Colonic mucosa (tissue), 4 donors: ENCODE data around the gene RTN4R. TPM values are rescaled to one million over a fixed set of nuclear protein-coding genes. Genes with fewer than 3 reads are reported as not detected.

Experiments used
- DNase-seq: peaks from one replicate; pipeline ENCODE4 v3.0.0-alpha.2; 2020
- H3K27ac ChIP-seq: fragments of 200-600 bp; one replicate; pipeline ENCODE4 v1.8.0; 2021
- H3K27me3 ChIP-seq: fragments of 200-600 bp; one replicate; pipeline ENCODE4 v1.8.0; 2021
- H3K36me3 ChIP-seq: fragments of 200-600 bp; one replicate; pipeline ENCODE4 v1.8.0; 2021
- H3K4me1 ChIP-seq: fragments of 200-600 bp; one replicate; pipeline ENCODE4 v1.8.0; 2021; ENCODE audit warnings: mild to moderate bottlenecking
- H3K4me3 ChIP-seq: fragments of 200-600 bp; one replicate; pipeline ENCODE4 v1.8.0; 2021
- H3K9ac ChIP-seq, 2 donors: one replicate each; pipeline ENCODE4 v1.7.0; 2013; ENCODE audit warnings: control low read depth in 2 of 2, low read depth in 2 of 2, low read length in 2 of 2
- H3K9me3 ChIP-seq: fragments of 200-600 bp; one replicate; pipeline ENCODE4 v1.8.0; 2021
- intact Hi-C: fragments of 100-400 bp; cut with DNase I; formaldehyde crosslinking; loops from one replicate; pipeline ENCODE4 v1.14.1; 2022
- total RNA-seq, 2 donors: library from RNA; stranded (reverse); fragmentation: NEBNext Ultra II Directional in 1 of 2; extraction: Animal tissue kit (Norgen Biotek cat#: 25700) in 1 of 2; gene quantifications; one replicate each; pipeline ENCODE4 v1.2.1, GENCODE V29; 2021
- TF ChIP-seq, protein P1 (sequence below): fragments of 200-600 bp; IDR thresholded peaks from one replicate; pipeline ENCODE4 v1.8.0; 2022; ENCODE audit warnings: antibody characterized with exemption, mild to moderate bottlenecking
- donor health status: healthy.
- donor health status: DM: no; HTN: no; CAD: no.
- donor health status: DM: no; HTN: no; CAD: no.

Gene RTN4R
- total RNA-seq, 2 donors from 2014 or later = 6.1 to 8.5 TPM

DNA sequence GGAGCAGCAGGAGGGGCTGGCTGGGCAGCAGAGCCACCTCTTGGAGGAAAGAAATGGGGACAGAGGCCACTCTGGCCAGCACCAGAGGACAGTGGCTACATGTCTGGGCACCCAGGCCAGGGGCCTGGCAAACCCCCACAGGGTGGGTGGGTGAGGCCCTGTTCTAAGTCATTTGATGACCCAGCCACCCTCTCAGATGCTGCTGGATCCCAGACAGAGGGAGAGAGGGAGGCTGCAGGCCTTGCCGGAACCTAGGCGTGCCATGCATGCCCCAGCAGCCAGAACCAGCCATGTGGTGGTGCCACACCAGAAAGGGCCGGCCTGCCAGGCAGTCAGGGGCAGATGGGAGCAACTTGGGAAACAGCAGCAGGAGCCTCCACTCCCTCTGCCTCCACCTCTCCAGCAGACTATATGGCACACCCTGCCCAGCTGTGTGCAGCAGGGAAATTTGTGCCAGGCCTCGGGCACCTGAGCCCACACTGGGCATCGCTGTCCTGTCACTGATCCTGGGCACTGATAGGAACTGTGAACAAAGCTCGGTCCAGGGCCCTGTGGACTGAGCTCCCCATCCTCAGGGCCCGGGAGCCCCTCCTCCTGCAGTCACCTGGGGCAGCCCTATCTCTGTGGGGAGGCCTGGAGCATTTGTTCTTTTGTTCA is 45.2 kb downstream of the RTN4R start:
- H3K9me3 ChIP-seq = no peaks in the 10 kb centered on the region
- no peaks in the 10 kb centered on the region for H3K4me1 ChIP-seq
- intact Hi-C loops = no loop called here
- H3K36me3 ChIP-seq = no peaks in the 10 kb centered on the region
- H3K4me3 ChIP-seq = no peak overlapping the region
- no peak overlapping the region for H3K9ac ChIP-seq
- H3K27me3 ChIP-seq = no peaks in the 10 kb centered on the region
- DNase-seq = no peak
- TF ChIP-seq, protein P1, sequence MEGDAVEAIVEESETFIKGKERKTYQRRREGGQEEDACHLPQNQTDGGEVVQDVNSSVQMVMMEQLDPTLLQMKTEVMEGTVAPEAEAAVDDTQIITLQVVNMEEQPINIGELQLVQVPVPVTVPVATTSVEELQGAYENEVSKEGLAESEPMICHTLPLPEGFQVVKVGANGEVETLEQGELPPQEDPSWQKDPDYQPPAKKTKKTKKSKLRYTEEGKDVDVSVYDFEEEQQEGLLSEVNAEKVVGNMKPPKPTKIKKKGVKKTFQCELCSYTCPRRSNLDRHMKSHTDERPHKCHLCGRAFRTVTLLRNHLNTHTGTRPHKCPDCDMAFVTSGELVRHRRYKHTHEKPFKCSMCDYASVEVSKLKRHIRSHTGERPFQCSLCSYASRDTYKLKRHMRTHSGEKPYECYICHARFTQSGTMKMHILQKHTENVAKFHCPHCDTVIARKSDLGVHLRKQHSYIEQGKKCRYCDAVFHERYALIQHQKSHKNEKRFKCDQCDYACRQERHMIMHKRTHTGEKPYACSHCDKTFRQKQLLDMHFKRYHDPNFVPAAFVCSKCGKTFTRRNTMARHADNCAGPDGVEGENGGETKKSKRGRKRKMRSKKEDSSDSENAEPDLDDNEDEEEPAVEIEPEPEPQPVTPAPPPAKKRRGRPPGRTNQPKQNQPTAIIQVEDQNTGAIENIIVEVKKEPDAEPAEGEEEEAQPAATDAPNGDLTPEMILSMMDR = no peak
- H3K27ac ChIP-seq = no peak overlapping the region

DNA sequence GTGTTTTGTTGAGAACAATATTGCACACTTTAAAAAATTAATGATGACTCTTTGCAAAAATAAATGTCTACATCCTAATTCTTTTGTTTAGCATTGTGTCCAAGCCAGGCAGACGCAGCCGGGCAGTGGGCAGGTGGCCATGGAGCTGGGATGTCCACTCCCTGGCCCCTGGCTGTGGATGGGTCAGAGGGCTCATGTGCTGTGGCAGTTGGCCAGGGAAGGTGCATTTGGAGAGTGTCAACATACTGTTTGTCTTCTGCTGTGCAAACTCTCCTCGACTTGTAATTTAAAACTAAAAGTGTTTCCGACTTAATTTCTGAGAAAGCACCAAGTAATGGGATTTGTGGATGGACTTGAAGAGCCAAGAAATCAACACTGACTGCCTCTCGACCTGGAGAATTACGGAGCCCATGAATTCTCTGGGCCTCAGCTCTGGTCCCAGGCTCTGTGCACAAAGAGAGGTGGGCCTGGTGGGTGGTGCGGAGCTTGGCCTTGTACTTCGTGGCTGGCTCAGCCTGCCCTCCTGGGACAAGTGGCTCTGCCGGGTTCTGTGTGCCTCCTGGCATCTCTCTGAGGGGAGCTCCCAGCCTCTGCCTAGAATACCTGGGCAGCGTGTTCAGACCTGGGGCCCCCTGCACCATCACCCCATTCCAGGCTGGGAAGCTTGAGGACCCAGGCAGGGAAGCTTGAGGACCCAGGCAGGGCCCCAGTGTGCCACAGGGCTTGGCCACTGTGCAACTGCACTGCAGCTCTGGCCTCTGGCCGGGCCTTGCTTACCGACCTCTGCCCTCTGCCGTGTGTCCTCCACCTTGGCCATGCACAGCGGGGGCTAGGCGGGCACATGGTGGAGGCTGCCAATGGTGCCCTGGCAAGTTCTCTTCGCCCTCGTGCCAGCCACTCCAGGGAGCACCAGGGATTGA is 46.4 kb downstream of the RTN4R start:
- Histone ChIP-seq H3K9me3 (no peaks in the 10 kb centered on the region), H3K4me3 (no peak overlapping the region), H3K27me3 (no peaks in the 10 kb centered on the region), H3K4me1 (no peaks in the 10 kb centered on the region), H3K36me3 (no peaks in the 10 kb centered on the region), H3K9ac (no peak overlapping the region), H3K27ac (no peak overlapping the region)
- DNase-seq = no peak
- intact Hi-C loops = no loop called here
- TF ChIP-seq, protein P1 = no peak

DNA sequence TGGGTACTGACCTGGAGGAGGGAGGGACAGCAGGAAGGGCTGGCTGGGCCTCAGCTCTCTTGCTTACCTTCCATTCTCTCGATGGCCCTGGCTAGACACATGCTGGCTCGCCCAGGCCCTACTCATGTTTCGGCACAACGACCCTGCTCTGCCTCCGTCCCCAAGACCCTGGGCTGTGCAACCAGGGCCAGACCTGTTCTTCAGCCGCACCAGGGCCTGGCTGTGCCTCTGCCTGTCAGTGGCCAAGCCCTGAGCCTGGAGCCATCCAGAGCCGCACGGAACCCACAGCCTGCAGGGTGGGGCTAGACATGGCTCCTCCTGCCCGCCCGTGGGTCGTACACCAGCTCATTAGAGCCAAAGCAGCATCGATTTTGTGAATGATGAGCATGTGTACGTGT is 47.5 kb downstream of the RTN4R start:
- TF ChIP-seq, protein P1 = no peak
- no peak overlapping the region for H3K9ac ChIP-seq
- DNase-seq = no peak
- no peaks in the 10 kb centered on the region for H3K36me3 ChIP-seq
- H3K27me3 ChIP-seq = no peaks in the 10 kb centered on the region
- intact Hi-C loops = no loop called here
- H3K9me3 ChIP-seq = no peaks in the 10 kb centered on the region
- H3K4me1 ChIP-seq = no peaks in the 10 kb centered on the region
- no peak overlapping the region for H3K4me3 ChIP-seq
- H3K27ac ChIP-seq = no peak overlapping the region

DNA sequence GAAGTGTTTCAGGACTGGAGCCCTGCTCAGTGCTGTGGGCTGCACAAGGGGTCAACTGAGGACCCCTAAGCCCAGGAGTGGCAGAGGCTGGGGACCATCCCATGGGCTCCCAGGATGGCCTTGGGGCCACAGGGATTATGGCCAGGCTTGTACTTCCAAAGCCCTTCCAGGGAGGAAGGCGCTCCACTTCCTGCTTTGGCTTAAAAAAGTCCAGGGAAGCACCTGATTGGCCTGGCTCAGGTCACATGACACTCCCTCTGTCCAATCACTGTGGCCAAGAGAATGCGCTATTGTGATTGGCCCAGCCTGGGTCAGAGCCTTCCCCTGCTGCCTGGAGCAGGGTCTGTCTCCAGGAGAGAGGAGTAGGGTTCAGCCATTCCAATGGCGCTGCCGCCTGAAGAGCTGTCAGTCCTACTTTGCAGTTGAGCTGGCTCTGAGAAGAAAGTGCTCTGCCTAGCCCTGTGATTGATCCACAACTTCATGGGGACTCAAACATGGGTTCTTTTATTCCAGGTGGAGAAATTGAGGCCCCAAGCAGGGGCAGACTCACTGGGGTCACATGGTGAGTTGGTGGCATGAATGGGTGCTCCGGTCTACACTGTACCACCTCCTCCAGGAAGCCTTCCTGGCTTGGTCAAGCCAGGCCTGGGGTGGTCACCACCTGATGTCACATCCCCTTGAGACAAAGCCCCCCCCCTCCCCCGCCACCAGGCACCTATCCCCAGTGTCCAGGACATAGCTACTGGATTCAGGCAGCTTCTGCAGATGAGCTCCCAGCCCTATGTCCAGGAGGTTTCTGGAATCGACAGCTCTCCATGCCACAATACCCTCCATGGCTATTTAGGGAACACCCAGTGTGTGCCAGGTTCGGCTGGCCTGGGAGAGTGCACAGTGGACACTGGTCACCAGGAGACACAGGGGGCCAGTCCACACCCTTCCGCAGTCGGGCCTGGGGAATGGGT is 48.2 kb downstream of the RTN4R start:
- no peak for DNase-seq
- intact Hi-C loops = no loop called here
- TF ChIP-seq, protein P1 = no peak
- H3K36me3 ChIP-seq = no peaks in the 10 kb centered on the region
- H3K27me3 ChIP-seq = no peaks in the 10 kb centered on the region
- no peak overlapping the region for H3K9ac ChIP-seq
- no peak overlapping the region for H3K27ac ChIP-seq
- H3K4me3 ChIP-seq = no peak overlapping the region
- no peaks in the 10 kb centered on the region for H3K9me3 ChIP-seq
- H3K4me1 ChIP-seq = no peaks in the 10 kb centered on the region

DNA sequence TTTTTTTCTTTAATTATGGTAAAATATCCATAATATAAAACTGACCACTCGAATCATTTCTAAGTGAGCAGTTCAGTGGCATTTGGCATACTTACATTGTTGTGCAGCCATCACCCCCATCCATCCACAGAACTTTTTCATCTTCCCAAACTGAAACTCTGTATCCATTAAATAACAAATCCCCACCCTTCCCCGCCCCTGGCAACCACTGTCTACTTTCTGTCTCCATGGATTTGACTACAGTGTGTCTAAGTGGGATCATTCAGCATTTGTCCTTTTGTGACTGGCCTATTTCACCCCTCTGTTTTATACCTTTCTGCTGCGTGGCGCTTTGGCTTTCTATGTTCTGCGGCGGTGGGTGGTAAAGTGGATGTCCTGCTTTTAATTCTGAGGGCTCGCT is 49.1 kb downstream of the RTN4R start:
- TF ChIP-seq, protein P1 = no peak
- H3K27ac ChIP-seq = no peak overlapping the region
- intact Hi-C loops = no loop called here
- no peaks in the 10 kb centered on the region for H3K4me1 ChIP-seq
- no peak for DNase-seq
- no peak overlapping the region for H3K4me3 ChIP-seq
- H3K9me3 ChIP-seq = no peaks in the 10 kb centered on the region
- no peaks in the 10 kb centered on the region for H3K27me3 ChIP-seq
- no peaks in the 10 kb centered on the region for H3K36me3 ChIP-seq
- no peak overlapping the region for H3K9ac ChIP-seq
